Endothelial cell of umbilical vein (primary cell): ENCODE measurements around the gene ETFA. TPM values are rescaled to one million over a fixed set of nuclear protein-coding genes. Genes with fewer than 3 reads are reported as not detected.

Experiments used
- Bru-seq: library from RNA; stranded (reverse); fragments of 400-500 nt; gene quantifications from one replicate; lab custom pipeline; 2021; lab: Mats Ljungman, UMichigan
- BruChase-seq, 2 experiments: library from RNA; stranded (reverse); fragments of 400-500 nt; gene quantifications; one replicate each; lab custom pipeline; 2021; lab: Mats Ljungman, UMichigan
- BruUV-seq: library from RNA; stranded (reverse); fragments of 400-500 nt; replicated peaks from 2 replicates; lab custom pipeline; 2021; lab: Mats Ljungman, UMichigan
- CTCF ChIA-PET: fragments of 300-600, 350-600 bp; sonication (Branson Sonifier 250); formaldehyde crosslinking; loops from one replicate; lab custom pipeline; 2021; ENCODE audit warnings: antibody characterized with exemption, inconsistent platforms; lab: Charles Lee
- POLR2A ChIA-PET: fragments of 300-600, 350-600 bp; sonication (Branson Sonifier 250); formaldehyde crosslinking; loops from one replicate; lab custom pipeline; 2021; ENCODE audit warnings: antibody characterized with exemption, inconsistent platforms; lab: Charles Lee
- DNase-seq: peaks from one replicate; pipeline ENCODE4 v3.0.0-alpha.2; 2011; ENCODE audit warnings: low read depth, low spot score
- FAIRE-seq: peaks from 2 replicates; lab custom pipeline; 2011; peaks lifted over from hg19 to GRCh38; lab: Jason Lieb, UNC
- H2AFZ ChIP-seq: 2 replicates; pipeline ENCODE4 v1.6.0; 2012; ENCODE audit warnings: low read depth, low read length, control low read depth, inconsistent platforms
- H3K27ac ChIP-seq: 2 replicates; pipeline ENCODE4 v1.5.1; 2011; ENCODE audit warnings: low read depth, mild to moderate bottlenecking, control low read depth, low read length, moderate library complexity; ENCODE audit not compliant: insufficient read depth
- H3K27me3 ChIP-seq, 2 experiments: 2 replicates each; pipeline versions ENCODE4 v1.6.0 to v1.6.1; 2011; ENCODE audit warnings: low read length in 2 of 2, mixed read lengths in 1 of 2; ENCODE audit not compliant: control insufficient read depth in 2 of 2, insufficient read depth in 2 of 2
- H3K36me3 ChIP-seq, 2 experiments: 2 replicates in 1 of 2; 3 replicates in 1 of 2; pipeline ENCODE4 v1.5.1; 2011; ENCODE audit warnings: low read length in 2 of 2, mild to moderate bottlenecking in 1 of 2, moderate library complexity in 1 of 2; ENCODE audit not compliant: control insufficient read depth in 2 of 2, insufficient read depth in 2 of 2; ENCODE audit errors: extremely low read depth in 1 of 2
- H3K4me1 ChIP-seq: 3 replicates; pipeline ENCODE4 v1.5.1; 2011; ENCODE audit warnings: mild to moderate bottlenecking, low read length; ENCODE audit not compliant: control insufficient read depth, insufficient read depth; ENCODE audit errors: extremely low read depth
- H3K4me2 ChIP-seq: 2 replicates; pipeline ENCODE4 v1.6.1; 2011; ENCODE audit warnings: low read length, control low read depth, mixed read lengths; ENCODE audit not compliant: insufficient read depth
- H3K4me3 ChIP-seq, 3 experiments: fragments of 200-600 bp in 1 of 3; sonication (generic), shearing (Covaris generic) in 1 of 3; replicated peaks in 1 of 3; 2 replicates each; pipeline ENCODE4 v1.5.1; 2011 to 2016; ENCODE audit warnings: control low read depth in 3 of 3, low read length in 3 of 3, mild to moderate bottlenecking in 2 of 3, inconsistent platforms in 1 of 3, low read depth in 1 of 3, moderate library complexity in 1 of 3; ENCODE audit not compliant: insufficient read depth in 1 of 3
- H3K79me2 ChIP-seq: 2 replicates; pipeline ENCODE4 v1.6.0; 2012; ENCODE audit warnings: low read length, inconsistent platforms; ENCODE audit not compliant: control insufficient read depth, insufficient read depth
- H3K9ac ChIP-seq: replicated peaks from 2 replicates; pipeline ENCODE3; 2011; ENCODE audit warnings: low read length, control low read depth; ENCODE audit not compliant: insufficient read depth; ENCODE audit errors: extremely low read depth
- H3K9me1 ChIP-seq: replicated peaks from 3 replicates; pipeline ENCODE4 v1.6.0; 2011; ENCODE audit warnings: mild to moderate bottlenecking, low read length; ENCODE audit not compliant: control insufficient read depth, insufficient read depth; ENCODE audit errors: extremely low read depth
- H3K9me3 ChIP-seq: replicated peaks from 2 replicates; pipeline ENCODE4 v1.5.1; 2012; ENCODE audit warnings: low read length, inconsistent platforms; ENCODE audit not compliant: control insufficient read depth, insufficient read depth
- H4K20me1 ChIP-seq: replicated peaks from 2 replicates; pipeline ENCODE3; 2011; ENCODE audit warnings: mild to moderate bottlenecking, low read length; ENCODE audit not compliant: control insufficient read depth, insufficient read depth; ENCODE audit errors: extremely low read depth
- CTCF ChIP-seq, 2 donors: IDR thresholded peaks; 1 replicate in 1 of 2; 2 replicates in 1 of 2; pipeline ENCODE4 v1.5.1; 2011; ENCODE audit warnings: low read length in 2 of 2, mild to moderate bottlenecking in 2 of 2, moderate library complexity in 2 of 2, control low read depth in 1 of 2, inconsistent platforms in 1 of 2, low read depth in 1 of 2; ENCODE audit not compliant: insufficient read depth in 1 of 2; ENCODE audit errors: extremely low read depth in 1 of 2
- EZH2 ChIP-seq: IDR thresholded peaks from 2 replicates; pipeline ENCODE4 v1.6.1; 2012; ENCODE audit warnings: borderline replicate concordance, low read depth, mild to moderate bottlenecking, moderate library complexity, low read length, inconsistent platforms; ENCODE audit not compliant: severe bottlenecking
- FOS ChIP-seq: IDR thresholded peaks from 2 replicates; pipeline ENCODE4 v1.6.1; 2011; ENCODE audit warnings: mild to moderate bottlenecking, low read length, moderate library complexity, borderline replicate concordance; ENCODE audit not compliant: insufficient read depth
- GATA2 ChIP-seq: IDR thresholded peaks from 2 replicates; pipeline ENCODE4 v1.7.0; 2011; ENCODE audit warnings: low read depth, mild to moderate bottlenecking, moderate library complexity, mixed read lengths, low read length; ENCODE audit not compliant: insufficient read length, insufficient read depth
- JUN ChIP-seq: IDR thresholded peaks from 2 replicates; pipeline ENCODE4 v1.6.1; 2011; ENCODE audit warnings: borderline replicate concordance, low read depth; ENCODE audit not compliant: insufficient read length, insufficient read depth
- MAX ChIP-seq: IDR thresholded peaks from 2 replicates; pipeline ENCODE4 v1.6.1; 2011; ENCODE audit not compliant: insufficient read depth, insufficient read length
- MYC ChIP-seq: IDR thresholded peaks from one replicate; pipeline ENCODE4 v1.6.1; 2011; ENCODE audit warnings: mild to moderate bottlenecking, low read depth, low read length
- POLR2A ChIP-seq: IDR thresholded peaks from 2 replicates; pipeline ENCODE4 v1.6.1; 2012; ENCODE audit warnings: low read depth, mild to moderate bottlenecking, control low read depth, low read length
- POLR2AphosphoS5 ChIP-seq: IDR thresholded peaks from 2 replicates; pipeline ENCODE4 v1.6.1; 2012; ENCODE audit warnings: low read depth, mild to moderate bottlenecking, control low read depth, low read length, moderate library complexity; ENCODE audit not compliant: insufficient read depth
- dilution Hi-C: fragments of 300-500 bp; cut with MboI; formaldehyde crosslinking; loops from one replicate; pipeline ENCODE4 v1.15.0; 2019; ENCODE audit warnings: low sequenced_read_pairs; ENCODE audit not compliant: extremely low pct_ligation_motif_present
- intact Hi-C: fragments of 100-400 bp; cut with micrococcal nuclease; formaldehyde crosslinking; loops from one replicate; pipeline ENCODE4 v1.10.0; 2022
- long read RNA-seq: library from polyadenylated mRNA; stranded (forward); transcript quantifications from one replicate; pipeline ENCODE4 v2.0.0, GENCODE V29; 2021
- polyA minus RNA-seq, 3 experiments: library from RNA; depleted of rRNA, polyadenylated mRNA; stranded (reverse); fragments of >200 nt; gene quantifications; 1 replicate in 1 of 3; 2 replicates in 2 of 3; pipeline ENCODE4 v1.2.3, GENCODE V29; 2011
- polyA plus RNA-seq, 4 experiments: library from polyadenylated mRNA; depleted of rRNA in 3 of 4; stranded (reverse) in 3 of 4; unstranded in 1 of 4; fragments of >200 nt; gene quantifications; 2 replicates each; pipeline versions ENCODE4 v1.2.1 to v1.2.3, GENCODE V29; 2011 to 2012; ENCODE audit warnings: missing spikeins in 1 of 4
- total RNA-seq: library from RNA; stranded (reverse); gene quantifications from 2 replicates; pipeline ENCODE4 v1.2.3, GENCODE V29; 2021

ETFA gene
- total RNA-seq = 116 and 123 TPM in 2 replicates
- polyA plus RNA-seq = 75.8 and 102 TPM in 2 replicates
- 137 and 154 TPM in 2 replicates for polyA plus RNA-seq (2011; cell fraction: cytosol; rRNA removed)
- 85.8 and 105 TPM in 2 replicates for polyA plus RNA-seq (2011; cell fraction: nucleus; rRNA removed)
- polyA plus RNA-seq (2012) = 162 and 177 TPM in 2 replicates
- 93.1 and 110 TPM in 2 replicates for polyA minus RNA-seq
- 143 TPM for polyA minus RNA-seq (2011; cell fraction: cytosol; rRNA and poly(A)+ RNA removed)
- 45.3 and 59.5 TPM in 2 replicates for polyA minus RNA-seq (2011; cell fraction: nucleus; rRNA and poly(A)+ RNA removed)
- percentile 81 among the genes with signal in this experiment for Bru-seq, nascent RNA
- percentile 76 among the genes with signal in this experiment for BruChase-seq, experiment 1, labeled RNA remaining after a 6-hour chase
- BruChase-seq, experiment 2, labeled RNA remaining after a 2-hour chase = percentile 66 among the genes with signal in this experiment
- long read RNA-seq, transcript ETFA-202 (11 exons, 1,346 nt) = minor isoform, 72 of 376 reads
- long read RNA-seq, transcript ETFA-203 (12 exons, 2,287 nt) = major isoform, 249 of 376 reads
- long read RNA-seq, transcript ETFA-216 (10 exons, 942 nt) = minor isoform, 6 of 376 reads
- long read RNA-seq, partial matches to known transcripts = 10 of 376 reads
- long read RNA-seq, other reads (novel, unspliced or antisense) = 30 of 376 reads

GRCh38 chr15:76311100-76311953 is at the start of gene ETFA:
ETFA (minus strand) TSS chr15:76311469; CDS start chr15:76311388, 81 bp downstream.
- Histone ChIP-seq H3K79me2 (peaks cover 40% of the 10 kb centered on the region), H3K9ac (peak within 1 kb of the TSS; percentile 94), H3K4me3 (peak within 1 kb of the TSS; percentile 82 to 86 (median 84)), H3K4me1 (peaks cover 19% of the 10 kb centered on the region), H3K27me3 (no peaks in the 10 kb centered on the region), H3K27ac (peak within 1 kb of the TSS; percentile 78), H3K36me3 (no peaks in the 10 kb centered on the region), H3K9me1 (no peaks in the 10 kb centered on the region), H4K20me1 (peaks cover 8% of the 10 kb centered on the region), H3K4me2 (peak within 1 kb of the TSS; percentile 99), H3K9me3 (no peaks in the 10 kb centered on the region), H2AFZ (peak within 1 kb of the TSS; percentile 77)
- CTCF ChIA-PET = interaction anchor here (0.7 to 2.0 kb wide), 3 partner anchors 8 to 19 kb away, joined by 3 to 9 read pairs (median 3); no protein-coding TSS in a partner anchor
- POLR2A ChIA-PET = no interaction called here
- TSS peak; percentile 42 for BruUV-seq
- peak; percentile 79 for FAIRE-seq
- intact Hi-C loops (loop anchor here (1.0 to 5.0 kb wide), 3 partner anchors 23 to 74 kb away; no protein-coding TSS in a partner anchor), dilution Hi-C loops (no loop called here)
- peak; percentile 95 for DNase-seq
- TF ChIP-seq EZH2 = no peak
- TF ChIP-seq MAX = peak; percentile 84
- TF ChIP-seq POLR2A = peak; percentile 88
- TF ChIP-seq CTCF (IDR thresholded peaks at IDR 0.05; ENCODE audit: extremely low read depth in 1 of 2, insufficient read depth in 1 of 2, low read depth in 1 of 2, low read length in 2 of 2) = no peak
- no peak for TF ChIP-seq MYC
- TF ChIP-seq GATA2 = no peak
- TF ChIP-seq POLR2AphosphoS5 = peak; percentile 86
- no peak for TF ChIP-seq FOS
- TF ChIP-seq JUN = no peak
